Jurkat, Clone E6-1 (cell line): ENCODE results near the gene CNNM4.

Source experiments
- DNase-seq: peaks from one replicate; pipeline ENCODE4 v3.0.0-alpha.2; 2011; ENCODE audit warnings: low read depth, low spot score
- H3K4me3 ChIP-seq: 2 replicates; pipeline ENCODE4 v1.5.1; 2011; ENCODE audit warnings: mild to moderate bottlenecking, low read length, control low read depth, moderate library complexity

The CNNM4 gene

DNA sequence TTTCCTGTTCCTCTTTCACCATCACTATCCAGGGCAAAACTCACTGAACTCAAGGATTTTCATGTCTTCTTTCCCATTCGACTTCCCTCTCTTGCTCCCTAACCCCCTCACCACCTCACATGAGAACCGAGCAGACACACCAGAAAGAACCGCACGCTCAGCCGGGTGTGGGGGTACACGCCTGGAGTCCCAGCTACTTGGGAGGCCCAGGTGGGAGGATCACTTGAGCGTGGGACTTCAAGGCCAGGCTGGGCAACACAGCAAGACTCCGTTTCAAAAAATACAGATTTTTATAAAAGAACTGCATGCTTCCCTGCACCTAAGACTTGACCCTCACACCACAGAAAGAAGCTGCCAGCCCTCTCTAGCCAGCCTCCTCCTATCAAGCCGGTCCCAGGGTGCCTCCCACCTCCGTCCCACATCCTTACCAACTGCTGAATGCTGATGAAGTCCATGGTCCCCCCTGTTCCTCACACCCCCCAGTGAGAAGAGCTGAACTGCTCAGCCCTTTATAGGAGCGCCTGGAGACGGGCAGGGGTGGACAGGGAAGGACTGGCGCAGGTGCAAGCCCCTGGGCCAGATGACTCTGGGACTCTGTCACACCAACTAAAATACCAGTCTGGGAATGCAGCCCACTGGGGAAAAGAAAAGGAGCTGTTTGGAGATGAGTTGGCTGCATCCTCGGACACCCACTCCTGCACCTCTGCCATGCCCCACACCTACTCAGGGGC, 83.0 kb downstream of the CNNM4 start, which contains the start of gene ANKRD23:
ANKRD23 (minus strand) TSS at position 484 of the 731 bp plus-strand sequence; CDS start at position 455, 29 bp downstream.
- DNase-seq = no peak

DNA sequence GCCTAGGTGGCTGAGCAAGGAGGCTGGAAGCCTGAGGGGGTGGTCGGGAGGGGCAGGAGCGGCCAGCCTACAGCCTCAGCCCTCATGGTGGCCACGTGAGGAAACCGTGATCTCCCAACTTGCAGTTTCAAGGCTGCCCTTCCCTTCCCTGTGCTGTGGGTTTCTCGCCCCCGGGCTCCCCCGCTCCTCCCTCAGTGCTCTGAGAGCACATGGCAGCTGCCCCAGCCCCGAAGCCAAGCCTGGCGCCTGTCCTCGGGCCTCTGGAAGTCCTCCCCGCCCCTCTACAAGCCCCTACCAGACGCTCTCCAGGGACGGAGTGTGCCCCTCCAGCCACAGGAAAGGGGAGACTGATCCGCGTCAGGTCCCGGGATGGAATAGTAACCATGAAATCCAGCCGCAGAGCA, 83.7 kb downstream of the CNNM4 start:
- DNase-seq = no peak
- no peak overlapping the region for H3K4me3 ChIP-seq

More for the DNA sequence above, 83.0 kb downstream of the CNNM4 start, which contains the start of gene ANKRD23:
- no peak within 1 kb of the TSS for H3K4me3 ChIP-seq

DNA sequence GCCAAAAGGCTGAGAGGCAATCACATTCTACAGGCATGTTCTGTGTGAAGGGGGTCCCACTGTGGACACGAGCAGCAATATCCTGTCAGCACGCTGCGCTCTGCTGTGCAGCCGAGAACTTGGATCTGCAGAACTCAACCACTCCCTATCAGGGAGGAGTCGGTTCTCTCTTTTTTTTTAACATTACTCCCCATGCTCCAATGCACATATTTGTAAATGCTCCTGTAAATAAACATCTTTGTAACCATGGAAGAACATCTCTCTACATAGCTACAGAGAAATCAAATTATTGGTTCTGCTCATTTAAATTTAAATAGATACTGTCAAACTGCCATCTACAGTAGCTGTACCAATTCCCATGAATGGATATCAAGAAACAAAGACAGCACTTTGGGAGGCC, 86.1 kb downstream of the CNNM4 start:
- H3K4me3 ChIP-seq = no peak overlapping the region
- DNase-seq = no peak

DNA sequence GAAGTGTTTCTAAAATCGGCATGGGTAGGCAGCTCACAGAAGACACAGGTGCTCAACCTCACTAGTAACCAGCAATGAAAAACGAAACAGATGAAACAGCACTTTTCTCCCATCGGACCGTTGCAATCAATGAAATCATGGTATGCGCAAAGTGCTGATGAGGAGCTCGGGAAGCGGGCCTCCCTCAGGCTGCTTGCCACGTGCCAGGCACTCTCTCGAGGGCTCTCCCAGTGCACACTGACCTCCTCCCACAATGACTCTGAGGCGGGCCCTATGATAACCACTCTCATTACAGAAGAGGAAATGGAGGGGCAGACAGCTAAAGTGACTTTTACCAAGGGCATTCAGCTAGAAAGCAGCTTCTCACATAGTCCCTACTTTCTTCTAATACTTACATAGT, 86.9 kb downstream of the CNNM4 start:
- H3K4me3 ChIP-seq = no peak overlapping the region
- no peak for DNase-seq

DNA sequence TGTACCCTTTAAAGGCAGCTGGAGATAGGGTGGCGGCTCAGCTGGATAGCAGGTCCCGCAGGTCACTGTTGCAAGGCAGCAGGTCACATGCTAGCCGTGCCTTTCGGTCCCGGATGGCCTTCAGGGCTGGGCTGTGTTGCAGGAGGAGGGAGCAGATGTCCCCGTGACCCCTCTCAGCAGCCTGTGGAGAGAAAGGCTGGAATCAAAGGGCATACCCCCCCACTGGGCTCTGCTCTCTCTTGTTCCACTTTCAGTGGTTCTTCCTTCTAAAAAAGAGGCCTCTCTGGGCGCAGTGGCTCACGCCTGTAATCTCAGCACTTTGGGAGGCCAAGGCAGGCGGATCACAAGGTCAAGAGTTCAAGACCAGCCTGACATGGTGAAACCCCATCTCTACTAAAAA, 87.6 kb downstream of the CNNM4 start:
- H3K4me3 ChIP-seq = no peak overlapping the region
- DNase-seq = no peak

DNA sequence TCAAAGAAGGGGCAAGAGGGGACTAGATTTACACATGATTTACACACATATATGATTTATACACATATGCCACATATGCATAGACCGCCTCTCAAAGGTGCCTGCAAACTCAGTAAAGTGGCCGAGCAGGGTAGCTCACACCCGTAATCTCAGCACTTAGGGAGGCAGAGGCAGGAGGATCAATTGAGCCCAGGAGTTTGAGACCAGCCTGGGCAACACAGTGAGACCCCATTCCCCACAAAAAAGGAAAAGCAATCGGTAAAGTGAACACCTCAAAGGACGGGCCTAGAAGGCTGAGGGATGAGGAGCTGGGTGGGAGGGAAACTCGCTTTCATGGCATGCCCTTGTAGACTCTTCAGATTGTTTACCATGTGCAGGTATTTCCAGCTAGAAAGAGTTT, 92.0 kb downstream of the CNNM4 start:
- DNase-seq = no peak
- no peak overlapping the region for H3K4me3 ChIP-seq

DNA sequence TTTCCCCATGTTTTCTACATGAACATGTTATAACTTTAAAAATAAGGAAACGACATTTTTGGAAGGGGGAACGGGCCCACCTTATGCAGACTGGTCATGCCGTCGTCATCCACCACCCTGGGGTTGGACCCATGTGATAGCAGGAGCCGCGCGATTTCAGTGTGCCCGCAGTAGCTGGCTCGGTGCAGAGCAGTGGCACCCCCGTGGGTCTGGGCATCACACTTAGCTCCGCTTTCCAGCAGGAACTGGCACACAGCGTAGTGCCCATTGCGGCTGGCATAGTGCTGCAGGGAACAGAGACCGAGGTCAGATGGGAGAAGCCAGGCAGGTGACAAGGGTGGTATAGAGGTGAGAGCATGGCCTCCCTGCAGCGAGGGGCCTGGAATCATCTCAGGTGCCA, 92.6 kb downstream of the CNNM4 start:
- DNase-seq = no peak
- H3K4me3 ChIP-seq = no peak overlapping the region

DNA sequence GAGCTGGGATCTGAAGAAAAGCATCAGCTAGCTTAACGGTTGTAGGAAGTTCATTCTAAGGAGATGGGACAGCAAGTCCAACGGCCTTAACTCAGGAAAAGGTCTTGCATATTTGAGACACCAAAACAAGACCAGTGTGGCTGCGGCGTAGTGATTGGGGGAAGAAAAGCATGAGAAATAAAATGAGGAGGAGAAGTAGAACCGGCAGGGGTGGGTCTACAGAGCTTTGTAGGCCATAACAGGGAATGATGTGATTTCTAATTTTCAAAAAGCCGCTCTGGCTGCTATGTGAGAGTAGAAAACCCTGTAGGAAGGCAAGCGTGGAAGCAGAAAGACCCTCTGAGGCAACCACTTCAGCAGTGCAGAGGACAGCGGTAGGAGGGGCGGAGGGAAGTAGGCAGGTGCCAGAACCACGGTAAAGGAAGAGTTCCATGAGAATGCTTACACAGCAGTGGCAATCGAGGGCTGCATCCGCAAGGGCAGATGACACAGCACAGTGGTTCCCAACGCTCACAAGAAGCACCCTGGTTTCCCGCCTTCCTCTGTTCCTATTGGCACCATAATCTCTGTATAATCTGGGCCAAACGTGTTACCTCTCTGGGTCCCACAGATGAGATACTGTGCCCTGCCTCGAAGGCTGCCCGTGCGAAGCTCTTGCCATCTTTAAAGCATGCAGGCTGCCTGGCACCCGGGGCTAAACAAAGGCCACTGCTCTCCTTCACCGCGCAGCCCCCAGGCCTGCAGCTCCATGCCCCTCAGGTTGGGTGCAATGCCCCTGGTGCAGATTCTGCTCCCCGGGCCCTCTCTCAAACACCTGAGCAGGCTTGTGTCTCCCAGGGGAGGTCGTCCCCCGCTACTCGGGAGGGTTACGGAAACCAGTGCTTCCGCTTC, 96.3 kb downstream of the CNNM4 start:
- H3K4me3 ChIP-seq = peak overlapping the region; percentile 84
- peak; percentile 57 for DNase-seq

DNA sequence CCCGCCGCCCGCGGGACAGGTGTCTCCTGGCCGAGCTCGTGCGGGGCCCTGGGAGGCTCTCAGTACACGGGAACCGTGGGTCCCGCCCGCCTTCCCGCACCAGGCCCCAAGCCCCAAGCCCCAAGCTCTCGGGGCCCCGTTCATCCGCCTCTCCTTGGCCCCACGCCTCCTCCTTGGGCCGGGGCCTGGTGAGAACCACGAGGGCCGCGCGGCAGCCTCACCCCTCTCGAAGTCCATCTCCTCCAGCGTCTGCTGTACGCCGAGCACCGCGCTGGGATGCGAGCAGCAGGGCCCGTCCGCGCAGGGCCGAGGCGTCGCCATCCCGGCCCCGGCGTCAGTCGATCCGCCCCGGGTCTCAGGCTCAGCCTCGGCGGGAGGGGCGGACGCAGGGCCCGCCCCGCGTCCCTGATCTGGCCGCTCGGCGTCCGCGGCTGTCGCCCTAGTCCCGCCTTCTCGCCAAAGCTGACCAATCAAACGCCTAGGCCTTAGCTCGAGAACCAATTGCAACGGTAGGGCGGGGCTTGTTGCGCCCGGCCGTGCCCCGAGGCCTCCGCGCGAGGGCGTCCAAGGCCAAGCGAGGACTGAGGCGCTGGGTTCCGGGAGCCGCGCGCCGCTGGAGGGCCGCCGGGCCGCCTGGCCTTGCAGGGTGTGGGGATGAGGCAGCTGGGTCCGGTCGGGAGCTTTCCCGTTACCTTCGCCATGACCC, 97.1 kb downstream of the CNNM4 start, which contains the start of gene ANKRD39:
ANKRD39 (minus strand) TSS at position 350 of the 706 bp plus-strand sequence; CDS start at position 321, 29 bp downstream.
- H3K4me3 ChIP-seq = peak within 1 kb of the TSS; percentile 84
- peak; percentile 97 for DNase-seq

DNA sequence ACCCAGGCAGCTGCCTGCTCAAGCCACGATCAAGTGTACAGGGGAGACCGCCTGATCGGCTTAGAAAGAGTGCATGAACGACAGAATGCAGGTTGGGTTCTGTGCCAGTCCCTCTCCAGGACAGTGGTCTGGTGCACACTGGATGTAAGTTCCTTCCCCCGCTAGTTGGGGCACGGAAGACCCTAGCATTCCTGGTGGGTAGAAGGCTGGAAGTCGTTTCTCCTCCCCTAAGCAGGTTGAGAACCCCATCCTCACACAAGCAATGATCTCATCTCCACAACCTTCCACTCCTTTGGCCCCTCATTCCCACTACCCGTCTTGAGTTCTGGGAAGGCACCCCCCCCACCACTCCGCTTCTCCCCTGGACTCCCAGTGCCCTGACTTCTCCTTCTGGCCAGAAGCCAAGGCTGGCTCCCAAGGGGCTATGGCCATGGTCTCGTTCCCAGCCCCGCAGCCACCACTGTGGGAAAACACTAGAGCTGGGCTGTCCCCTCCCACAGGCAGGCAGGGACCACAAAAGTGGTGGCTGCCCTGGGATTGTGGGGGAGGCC, 98.5 kb downstream of the CNNM4 start:
- H3K4me3 ChIP-seq = no peak overlapping the region

DNA sequence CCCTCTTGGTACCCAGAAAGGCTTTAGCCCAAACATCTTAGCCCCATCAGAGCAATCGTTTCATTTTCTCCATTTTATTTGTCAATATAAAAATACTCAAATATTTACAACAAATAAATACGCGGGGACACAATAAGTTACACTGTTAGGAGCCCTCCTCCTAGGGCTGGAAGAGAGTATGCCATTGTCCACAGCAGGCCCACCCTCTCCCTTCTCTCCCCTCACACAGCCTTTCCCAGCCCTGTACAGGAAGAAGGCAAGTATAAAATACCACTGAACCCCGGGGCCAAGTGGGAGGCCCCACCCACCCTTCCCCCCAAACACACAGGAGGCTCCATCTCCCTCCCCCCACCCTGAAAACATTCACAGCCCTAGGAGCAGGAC, 99.0 kb downstream of the CNNM4 start:
- no peak overlapping the region for H3K4me3 ChIP-seq
- no peak for DNase-seq

More for the DNA sequence above, 98.5 kb downstream of the CNNM4 start:
- no peak for DNase-seq

DNA sequence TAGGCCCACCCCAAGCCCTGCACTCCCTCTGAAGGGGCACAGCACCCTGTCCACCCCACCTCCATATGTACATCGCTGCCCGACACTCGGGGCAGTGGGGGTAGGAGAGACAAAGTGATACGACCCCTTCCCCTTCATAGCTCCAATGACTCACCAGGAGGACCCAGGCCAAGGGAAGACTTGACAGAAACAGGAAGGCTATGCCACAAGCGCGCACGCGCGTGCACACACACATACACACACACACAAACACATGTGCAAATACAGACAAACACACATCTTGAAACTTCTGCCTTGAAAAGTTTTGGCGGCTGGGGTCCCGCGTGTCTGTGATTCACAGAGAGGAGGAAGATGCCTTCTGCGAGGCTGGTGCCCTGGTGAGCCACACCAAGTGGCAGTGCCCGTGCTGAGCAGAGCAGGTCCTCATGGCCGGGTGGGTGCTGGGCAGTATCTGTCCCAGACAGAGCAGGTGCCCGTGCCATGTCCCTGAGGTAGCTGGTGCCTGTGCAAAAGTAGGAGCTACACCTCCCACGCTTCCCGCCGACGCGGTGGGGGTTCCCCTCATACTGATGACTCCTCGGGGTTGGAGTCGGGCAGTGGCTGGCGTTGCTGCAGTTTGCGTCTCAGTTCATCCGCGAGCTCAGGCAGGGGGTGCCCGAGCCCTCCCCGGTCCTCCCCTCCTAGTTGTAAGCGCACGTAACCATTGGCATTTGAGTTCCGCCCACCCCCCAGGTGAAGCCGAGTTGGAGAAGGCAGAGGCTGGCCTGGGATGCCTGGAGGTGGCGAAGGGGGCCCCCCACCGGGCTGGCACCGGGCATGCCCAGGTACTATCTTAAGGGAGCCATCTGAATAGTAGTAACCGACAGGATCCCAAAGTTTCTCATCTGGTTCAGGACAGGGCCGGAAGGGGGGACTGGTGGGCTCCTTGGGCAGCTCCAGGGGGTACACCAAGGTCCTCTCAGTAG, 99.6 kb downstream of the CNNM4 start:
- no peak overlapping the region for H3K4me3 ChIP-seq
- no peak for DNase-seq

DNA sequence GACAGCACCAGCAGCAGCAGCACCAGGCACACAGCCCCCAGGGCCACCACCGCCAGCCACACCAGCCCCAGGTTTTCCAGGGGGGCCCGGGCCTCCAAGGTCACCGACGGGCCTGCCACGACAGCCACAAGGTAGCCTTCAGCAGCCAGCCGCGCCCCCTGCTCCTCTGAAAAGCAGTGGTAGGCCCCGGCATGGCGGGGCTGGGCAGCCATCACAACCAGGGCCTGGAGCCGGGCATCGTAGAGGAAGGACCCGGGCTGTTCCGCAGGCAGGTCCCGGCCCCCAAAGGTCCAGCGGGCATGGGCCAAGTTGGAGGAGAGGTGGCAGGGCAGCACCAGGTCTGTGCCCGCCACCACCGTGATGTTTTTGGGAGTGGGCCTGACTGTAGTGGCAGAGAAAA, 100.4 kb downstream of the CNNM4 start:
- no peak overlapping the region for H3K4me3 ChIP-seq

More for the DNA sequence above, 100.4 kb downstream of the CNNM4 start:
- no peak for DNase-seq
